PC-9 (cell line): ENCODE measurements around the gene TNFAIP3.

Experiments
- CTCF ChIP-seq: fragments of 200-600 bp; sonication (generic); conservative IDR thresholded peaks from 2 replicates; pipeline ENCODE4 v1.6.1; 2017; ENCODE audit warnings: mixed run types, antibody characterized with exemption, mild to moderate bottlenecking, moderate library complexity
- EZH2 ChIP-seq: fragments of 200-600 bp; sonication (generic); IDR thresholded peaks from 2 replicates; pipeline ENCODE4 v1.8.0; 2017; ENCODE audit warnings: antibody characterized with exemption, low read depth

DNA sequence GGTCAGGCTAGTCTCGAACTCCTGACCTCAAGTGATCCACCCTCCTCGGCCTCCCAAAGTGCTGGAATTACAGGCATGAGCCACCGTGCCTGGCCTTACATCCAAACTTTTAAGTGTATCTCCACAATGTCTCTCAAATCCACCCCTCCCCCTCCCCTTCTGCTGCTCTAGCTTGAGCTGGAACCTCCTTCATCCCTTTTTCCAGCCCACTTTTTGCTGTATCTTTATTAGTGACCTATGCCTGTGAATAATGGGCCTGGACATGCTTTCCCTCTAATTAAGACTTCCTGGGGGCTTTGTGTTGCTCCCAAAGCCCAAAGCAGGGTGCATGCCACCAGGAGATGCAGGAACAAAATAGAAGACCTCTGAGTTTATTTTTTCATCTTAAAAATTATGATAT lies 26.1 kb downstream of the TNFAIP3 start:
- no peak for TF ChIP-seq CTCF
- TF ChIP-seq EZH2, result no peak
